ENCODE data around the gene FMN2.
"Not testable (repeated sequence)": the region's sequence is repeated elsewhere in the genome, so short reads cannot be mapped to it uniquely, and the experiment has no call there.

FMN2 gene

DNA sequence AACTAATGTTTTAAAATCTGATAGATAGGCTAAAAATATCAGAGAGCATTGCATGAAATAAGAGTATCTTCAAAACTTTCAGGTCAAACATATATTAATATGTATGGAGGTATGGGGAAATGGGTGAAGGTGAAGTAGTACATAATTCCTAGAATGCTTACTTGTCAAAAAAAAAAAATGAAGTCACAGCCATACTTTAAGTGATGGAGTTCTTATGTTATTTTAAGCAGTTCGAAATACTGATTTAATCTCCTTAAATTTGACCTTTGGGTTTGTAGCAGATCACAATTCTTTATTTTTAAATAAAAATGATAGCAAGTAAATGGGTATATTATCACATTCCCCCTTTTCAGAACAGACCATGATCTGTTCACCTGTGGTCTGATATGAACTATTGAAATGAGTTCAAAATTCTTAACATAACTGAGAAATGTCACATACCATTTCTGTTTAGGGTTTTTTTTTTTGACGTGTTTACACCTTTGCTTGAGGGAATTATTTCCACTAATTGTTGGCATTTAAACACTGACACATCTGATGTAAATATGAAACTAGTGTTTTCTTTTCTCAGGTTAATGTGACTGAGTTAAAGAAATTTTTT lies 300.1 kb downstream of the FMN2 start:
- DNase-seq, result no peak

DNA sequence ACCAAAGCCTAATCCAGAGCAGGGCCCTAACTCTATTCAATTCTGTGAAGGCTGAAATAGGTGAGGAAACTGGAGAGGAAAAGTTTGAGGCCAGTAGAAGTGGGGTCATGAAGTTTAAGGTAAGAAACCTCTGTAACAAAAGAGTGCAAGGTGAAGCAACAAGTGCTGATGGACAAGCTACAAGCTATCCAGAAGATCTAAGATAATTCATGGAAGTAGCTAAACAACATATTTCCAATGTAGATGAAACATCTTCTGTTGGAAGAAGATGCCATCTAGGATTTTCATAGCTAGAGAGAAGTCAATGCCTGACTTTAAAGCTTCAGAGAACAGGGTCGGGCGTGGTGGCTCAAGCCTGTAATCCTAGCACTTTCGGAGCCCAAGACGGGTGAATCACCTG lies 302.7 kb downstream of the FMN2 start:
- DNase-seq, result no peak

DNA sequence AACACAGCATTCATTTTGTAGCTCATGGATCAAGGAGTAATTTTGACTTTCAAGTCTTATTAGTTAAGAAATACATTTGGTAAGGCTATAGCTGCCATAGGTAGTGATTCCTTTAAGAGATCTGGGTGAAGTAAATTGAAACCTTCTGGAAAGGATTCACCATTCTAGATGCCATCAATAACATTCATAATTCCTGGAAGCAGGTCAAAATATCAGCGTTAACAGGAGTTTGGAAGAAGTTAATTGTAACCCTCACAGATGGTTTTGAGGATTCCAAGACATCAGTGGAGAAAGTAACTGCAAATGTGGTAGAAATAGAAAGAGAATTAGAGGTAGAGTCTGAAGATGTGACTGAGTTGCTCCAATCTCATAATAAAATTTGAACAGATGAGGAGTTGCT lies 303.7 kb downstream of the FMN2 start:
- no peak for DNase-seq

DNA sequence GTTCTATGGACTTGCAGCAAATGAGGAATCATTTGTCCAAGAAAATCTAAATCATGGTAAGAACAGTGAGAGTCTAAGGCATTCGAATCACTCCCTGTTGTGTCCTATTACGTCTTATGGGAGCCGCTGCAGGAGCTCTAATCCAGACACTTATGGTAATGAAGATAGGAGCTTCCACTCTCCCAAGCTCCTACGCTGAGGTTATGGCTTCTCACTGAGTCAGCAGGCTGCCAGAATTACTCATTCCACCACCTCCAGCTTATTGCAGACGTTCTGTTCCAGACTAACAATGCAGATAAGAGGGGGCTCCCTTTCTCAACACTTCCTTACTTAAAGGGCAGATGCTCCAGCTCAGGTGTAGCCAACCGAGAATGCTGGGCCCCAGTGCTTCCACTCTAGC lies 307.7 kb downstream of the FMN2 start:
- DNase-seq, result no peak

DNA sequence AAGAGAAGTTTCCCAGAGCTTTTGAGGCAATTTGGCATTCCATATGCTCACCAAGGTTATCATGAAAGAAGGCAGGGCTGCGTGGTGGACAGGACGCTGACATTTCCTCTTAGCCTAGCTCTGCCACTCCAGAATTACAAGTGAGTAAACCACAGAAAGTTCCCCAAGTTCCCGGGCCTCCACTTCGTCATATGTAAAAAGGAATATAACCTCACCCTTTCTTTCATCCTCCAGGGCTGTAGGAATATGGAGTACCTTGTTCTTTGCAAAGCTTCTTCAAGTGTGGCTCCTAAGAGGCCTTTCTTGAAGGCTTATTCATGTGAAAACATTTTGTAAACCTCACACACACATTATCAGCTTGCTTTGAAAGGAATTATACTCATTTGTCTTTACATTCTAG lies 310.0 kb downstream of the FMN2 start:
- DNase-seq, result no peak

DNA sequence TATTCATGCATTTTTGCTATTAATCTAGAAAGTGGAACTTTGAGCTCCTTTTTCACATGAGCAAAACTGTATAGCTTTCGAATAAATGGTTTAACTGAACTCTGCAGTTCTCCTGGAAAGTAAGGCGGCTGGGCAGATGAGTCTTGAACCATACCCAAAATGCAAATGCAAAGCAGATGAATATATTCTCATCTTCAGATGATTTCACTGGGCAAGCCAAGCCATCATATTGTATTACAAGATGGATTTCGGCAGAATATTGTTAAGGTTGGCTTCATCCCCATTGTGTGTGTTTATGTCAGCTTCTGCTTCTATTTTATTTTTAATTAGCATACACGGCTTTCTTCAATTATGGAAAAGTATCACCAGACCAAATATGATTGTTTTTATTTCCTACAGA lies 310.6 kb downstream of the FMN2 start:
- no peak for DNase-seq

DNA sequence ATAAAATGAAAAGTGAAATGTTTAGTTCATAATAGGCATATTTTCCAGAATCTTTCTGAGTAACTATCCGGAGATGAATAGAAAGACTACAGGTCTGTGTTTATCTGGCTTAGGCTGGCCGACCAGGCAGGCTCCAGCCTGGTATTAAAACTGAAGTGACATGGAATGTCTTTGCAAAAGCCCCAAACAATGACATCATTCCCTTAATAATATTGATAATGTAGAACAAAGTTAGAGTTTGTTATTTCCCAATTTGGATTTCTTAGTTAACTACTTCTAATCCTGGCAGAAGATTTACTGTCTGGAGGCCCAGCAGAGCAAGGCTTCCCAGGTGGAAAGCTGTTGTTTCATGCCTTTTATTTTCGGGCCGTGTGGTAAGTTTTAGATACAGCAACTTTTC lies 312.6 kb downstream of the FMN2 start:
- no peak for DNase-seq

DNA sequence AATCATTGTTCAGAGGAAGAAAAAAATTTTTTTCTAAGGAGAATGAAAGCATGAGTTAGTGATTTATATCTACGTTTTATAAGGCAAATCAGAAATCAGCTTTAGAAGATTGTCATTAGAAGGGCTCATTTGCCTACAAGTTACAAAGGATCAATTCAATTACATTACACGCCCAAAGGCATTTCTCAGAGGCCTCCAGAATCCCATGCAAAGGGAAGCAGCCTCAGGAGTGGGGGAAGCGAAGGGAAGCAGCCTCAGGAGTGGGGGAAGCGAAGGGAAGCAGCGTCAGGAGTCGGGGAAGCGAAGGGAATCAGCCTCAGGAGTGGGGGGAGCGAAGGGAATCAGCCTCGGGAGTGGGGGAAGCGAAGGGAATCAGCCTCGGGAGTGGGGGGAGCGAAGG lies 314.1 kb downstream of the FMN2 start:
- DNase-seq, result no peak

DNA sequence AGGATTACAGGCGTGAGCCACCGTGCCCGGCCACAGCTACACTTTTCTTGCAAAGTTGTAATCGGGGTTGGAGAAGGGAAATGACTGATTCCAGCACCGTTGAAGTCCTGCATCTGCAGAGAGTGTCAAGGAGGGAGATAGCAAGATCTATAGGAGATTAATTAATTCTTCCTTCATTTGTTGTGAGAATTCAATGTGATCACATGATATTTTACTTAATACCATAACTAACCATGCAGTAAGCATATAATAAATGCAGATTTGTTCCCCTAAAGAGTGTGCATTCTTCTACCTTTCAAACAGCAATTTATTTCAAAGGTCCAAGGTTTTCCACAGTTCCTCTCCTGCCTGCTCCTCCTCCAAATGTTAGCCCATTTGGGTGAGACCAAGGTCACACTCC lies 315.7 kb downstream of the FMN2 start:
- no peak for DNase-seq

DNA sequence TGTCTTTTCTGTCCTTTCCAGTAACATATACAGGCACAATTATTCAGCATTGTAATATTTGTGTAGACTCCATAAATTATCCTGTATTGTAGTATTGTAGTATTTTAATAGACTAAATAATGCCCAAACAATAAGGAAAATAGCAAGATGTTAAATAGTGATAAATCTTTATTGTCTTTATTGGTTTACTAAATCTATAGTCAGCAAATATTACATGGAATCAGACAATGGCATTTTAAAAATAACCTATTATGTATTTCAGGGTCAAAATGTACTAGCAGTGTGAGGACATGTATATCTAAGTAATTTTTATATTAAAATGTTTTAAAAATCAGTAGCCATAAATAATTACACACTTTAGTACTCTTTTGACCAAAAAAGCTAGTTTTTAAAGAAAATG lies 317.9 kb downstream of the FMN2 start:
- DNase-seq, result no peak

DNA sequence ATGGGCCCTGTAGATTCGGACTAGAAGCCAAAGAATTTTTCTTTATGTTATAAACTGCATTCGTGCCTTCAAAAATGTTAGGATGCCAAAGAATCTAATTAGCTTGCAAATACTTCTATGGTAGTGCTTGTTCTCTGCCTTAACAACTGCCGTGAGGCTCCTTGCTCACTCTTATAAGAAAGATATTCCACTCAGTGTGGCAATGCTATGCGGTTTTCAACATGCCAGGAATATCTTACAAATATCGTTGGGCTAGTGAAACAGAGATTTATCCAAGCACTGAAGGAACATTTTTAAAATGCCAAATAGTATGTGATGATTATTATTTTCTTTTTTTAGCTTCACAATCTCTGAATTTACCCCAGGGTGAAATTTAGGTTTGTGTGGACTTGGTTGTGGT lies 322.0 kb downstream of the FMN2 start:
- DNase-seq, result no peak

DNA sequence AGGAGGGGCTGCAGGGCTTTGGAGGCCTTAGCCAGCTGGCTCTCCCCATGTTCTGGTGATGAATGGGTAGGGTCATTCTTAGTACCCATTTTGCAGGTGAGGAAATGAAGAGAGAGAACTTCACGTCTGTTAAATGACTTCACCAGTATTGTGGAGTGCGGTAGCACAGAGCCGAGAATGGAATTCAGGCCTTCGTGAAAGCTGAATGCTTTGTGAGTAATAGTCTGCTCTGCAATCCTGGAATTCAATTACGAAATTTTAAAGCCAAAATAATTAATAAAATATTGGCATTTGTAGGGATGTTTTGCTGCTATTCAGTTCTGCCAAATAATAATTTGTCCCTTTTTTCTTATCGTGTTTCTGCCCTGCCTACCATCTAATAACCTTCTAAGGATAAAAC lies 322.6 kb downstream of the FMN2 start:
- no peak for DNase-seq

DNA sequence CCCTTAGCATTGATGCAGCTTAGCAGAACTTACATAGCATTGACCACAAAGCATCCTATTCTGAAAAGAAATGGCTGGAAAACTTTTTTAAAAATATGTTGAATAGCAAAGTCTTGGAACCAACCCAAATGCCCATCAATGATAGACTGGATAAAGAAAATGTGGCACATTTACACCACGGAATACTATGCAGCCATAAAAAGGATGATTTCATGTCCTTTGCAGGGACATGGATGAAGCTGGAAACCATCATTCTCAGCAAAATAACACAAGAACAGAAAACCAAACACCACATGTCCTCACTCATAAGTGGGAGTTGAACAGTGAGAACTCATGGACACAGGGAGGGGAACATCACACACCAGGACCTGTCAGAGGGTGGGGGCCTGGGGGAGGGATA lies 323.3 kb downstream of the FMN2 start:
- not testable (repeated sequence) for DNase-seq

DNA sequence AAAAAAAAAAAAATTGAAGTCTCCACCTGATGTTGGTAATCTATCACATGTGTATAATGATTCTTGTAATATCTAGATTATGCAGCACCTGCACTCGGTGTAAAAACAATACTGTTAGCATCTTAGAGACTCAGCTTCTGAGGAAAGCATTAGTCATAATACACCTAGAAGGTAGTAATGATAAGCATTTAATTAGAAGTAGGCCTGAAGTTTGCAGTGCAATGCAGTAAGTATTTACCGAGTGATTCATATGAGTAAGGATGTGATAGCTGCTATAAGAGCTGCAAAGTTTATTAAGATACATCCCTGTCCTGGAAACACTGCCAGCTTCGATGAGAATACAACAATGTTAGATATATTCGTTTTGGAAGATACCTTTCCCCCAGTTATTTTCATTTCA lies 323.8 kb downstream of the FMN2 start:
- DNase-seq, result no peak

DNA sequence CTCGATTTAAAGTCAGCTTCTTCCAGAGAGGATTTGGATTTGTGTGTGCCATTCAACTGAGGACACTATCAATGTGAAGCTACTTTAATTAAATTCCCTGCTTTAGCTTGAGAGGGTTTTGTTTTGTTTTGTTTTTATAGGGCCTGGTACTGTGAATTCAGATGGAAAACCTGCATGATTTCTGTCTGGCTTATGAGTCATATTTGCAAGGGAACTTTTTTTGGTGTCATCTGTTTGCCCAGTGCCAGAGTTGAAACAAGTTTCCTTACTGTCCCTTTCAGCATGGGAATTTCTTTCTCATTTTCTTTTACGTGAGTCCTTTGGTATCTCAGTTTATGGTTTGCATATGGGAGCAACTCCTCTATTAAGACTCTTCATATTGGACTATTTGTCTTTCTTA lies 325.6 kb downstream of the FMN2 start:
- no peak for DNase-seq

DNA sequence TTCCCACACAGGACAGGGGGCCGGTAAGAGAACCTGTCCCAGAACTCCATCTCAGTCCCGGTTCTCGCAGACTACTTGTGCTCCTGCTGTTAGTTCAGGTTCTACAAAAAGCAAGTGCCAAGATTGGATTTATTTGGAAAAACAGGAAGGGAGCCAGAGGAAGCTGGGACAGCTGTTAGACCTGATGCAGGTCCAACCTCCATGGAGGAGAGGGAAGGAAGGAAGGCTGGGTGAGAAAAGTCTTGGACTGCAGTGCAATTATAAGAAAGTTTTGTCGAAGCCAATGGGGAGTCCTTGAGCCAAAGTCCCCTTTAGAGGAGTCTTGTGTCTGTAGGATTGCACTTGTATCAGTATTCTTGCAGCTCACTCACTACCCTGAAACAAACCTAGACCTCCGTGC lies 329.1 kb downstream of the FMN2 start:
- no peak for DNase-seq

DNA sequence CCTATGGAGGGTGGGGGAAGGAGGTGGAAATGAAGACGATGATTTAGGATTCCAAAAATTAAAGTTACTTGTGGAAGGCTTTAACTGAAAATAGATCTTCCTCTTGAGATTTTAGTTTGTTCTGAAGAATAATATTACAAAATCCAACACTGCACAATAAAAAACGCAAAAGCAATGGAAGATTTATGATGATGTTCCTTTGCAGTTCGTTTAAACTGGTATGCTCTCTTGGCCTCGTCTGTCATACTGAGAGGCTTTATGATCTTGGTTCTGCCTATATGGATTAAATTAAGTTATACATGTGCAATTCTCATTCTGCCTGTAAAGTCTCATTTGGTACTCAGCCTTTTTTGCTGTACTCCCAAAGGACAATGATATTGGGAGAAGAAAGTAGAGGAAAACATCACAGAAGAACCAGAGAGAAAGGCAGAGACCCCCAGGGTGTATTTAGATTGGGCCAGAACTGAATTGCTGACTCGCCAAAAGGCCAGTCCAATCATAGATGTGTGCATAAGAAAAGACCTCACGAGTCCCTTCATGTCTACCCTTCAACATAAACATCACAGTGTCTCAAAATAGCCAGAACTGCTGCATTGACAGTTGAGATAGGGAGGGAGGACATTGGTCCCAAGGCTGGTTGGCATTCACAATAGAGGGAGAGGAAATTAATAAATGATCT lies 331.7 kb downstream of the FMN2 start:
- no peak for DNase-seq

DNA sequence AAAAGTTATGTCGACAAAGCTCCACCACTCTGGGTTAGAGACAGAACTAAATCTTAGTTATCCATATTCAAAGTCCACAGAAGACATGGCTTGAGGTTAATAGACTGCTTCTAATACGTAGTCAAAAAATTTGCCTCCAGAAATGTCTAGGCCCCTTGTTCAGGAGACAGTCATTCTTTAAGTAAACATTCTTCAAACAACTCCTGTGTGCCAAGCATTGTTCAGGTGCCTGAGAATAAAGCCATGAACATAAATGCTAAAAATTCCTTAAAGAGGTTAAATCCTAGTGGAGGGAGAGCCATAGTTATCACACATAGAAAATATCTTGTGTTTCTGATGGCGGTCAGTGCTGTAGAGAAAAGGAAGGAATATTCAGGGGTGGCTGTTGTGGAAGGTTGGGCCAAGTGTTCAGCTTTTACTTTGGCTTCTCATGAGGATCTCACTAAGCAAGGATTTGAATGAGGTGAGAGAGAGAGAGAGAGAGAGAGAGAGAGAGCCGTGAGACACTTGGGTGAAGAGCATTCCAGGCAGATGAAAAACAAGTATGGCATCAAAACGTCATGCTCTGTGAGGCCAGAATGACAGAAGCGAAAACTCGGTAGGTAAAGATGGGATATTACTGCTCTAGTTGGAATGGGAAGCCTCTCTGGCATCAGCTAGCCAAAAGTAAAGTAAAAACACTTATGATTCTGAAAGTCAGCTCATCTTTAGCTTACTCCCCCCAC lies 333.2 kb downstream of the FMN2 start:
- no peak for DNase-seq

DNA sequence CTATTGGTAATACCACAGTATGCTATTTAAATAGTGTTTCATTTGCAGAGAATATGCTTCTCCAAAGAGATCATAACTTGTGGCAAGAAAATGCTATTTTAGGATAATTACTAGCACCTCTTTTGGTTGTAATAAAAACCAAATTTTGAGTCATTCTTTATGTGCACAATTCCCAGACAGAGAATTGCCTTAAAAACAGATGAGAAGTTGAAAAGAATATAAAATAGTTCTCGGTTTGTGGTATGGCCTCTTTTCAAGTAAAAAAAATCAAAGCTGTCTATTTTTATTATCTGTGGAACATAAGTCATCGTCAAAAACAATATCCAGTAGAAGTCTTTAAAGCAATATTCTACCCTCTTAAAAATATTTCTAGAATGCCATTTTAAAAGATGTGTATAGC lies 334.4 kb downstream of the FMN2 start:
- DNase-seq, result no peak

DNA sequence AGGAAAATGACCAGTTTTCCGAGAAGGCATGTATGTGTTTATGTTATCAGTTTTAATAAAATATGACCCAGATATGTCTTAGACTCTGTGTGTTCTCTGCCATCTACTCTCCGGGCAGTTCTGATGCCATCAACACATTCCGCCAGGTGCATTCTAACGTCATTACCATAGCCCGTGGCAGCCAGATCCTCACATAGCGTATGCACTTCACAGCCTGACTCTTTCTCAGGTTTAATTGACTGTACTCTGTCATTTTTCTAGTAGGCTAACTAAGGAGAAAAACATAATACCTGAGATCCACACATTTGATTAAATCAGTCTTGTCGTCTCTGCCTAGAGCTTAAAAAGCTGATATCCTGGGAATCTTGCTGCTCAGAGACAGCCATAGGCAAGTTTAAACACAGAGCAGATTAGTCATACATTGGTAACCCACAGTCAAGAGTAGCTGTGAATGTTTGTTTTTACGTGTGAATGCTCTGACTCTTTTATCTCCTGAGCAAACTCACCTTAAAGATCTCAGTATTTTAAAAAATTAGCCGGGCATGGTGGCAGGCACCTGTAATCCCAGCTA lies 344.4 kb downstream of the FMN2 start:
- DNase-seq, result no peak

DNA sequence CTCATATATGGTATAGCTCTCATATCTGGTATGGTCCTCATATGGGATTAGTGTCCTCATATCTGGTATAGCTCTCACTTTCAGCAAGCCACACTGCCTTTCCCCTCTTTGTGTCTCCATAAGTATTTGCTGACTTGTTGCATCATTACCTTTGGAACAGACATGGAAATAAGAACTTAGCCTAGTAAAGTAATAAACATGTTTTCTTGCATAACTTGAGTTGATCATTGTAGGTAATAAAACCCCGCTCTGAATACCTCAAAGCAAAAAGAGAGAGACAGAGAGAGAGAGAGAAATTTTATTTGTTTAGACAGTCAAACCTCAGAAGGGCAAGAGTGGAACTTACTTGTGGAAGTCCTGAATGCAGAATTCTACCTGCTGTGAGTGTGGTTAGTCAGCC lies 350.0 kb downstream of the FMN2 start:
- DNase-seq, result no peak

DNA sequence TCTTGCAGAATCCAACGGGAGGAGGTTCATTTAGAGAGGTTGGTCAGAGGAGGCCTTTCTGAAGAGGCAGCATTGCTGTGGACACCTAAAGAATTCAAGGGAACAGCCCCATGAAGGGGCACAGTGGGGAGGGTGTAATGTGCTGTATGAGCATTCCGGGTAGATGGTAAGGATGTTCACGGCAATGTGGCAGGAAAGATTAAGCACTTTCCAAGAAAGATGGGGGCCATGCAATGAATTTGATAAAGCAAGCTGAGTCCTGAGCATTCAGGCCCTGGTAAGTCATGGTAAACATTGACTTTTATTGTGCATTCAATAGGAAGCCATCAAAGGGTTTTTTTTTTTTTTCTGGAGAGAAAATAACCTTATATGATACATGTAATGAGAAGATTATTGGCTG lies 353.7 kb downstream of the FMN2 start:
- DNase-seq, result no peak

DNA sequence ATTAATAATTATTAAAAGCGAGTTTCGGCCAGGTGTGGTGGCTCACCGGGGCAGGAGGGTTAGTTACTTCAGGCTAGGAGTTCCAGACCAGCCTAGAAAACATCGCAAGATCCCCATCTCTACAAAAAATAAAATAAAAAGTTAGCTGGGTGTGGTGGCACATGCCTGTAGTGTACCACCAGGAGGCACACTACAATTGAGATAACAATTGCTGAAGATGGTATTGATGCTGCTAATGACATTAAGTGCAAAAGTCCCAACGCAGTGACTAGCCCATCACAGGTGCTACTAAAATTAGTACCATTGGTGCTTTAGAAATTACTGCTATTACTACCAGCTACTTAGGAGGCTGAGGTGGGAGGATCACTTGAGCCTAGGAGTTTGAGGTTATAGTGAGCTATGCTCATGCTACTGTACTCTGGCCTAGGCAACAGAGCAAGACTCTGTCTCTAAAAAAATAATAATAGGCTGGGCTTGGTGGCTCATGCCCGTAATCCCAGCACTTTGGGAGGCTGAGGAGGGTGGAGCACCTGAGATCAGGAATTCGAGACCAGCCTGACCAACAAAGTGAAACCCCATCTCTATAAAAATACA lies 363.6 kb downstream of the FMN2 start:
- no peak for DNase-seq

DNA sequence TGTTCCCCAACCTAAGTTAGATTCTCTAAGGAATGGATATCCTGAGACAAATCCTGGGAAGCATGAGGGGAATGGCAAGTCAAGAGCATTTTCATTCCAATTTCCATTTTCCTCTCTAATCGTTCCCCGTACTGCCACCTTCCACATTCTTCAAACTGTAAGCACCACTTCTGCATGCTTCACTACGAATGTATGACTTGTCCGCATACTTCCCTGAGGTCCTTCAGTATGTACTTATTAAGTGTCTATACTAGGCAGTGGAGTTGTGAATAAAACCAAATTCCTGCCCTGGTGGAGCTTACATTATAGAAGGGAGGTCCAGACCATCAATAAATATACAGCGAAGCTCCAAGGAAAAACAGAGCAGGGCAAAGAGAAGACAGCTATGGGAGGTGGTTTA lies 365.5 kb downstream of the FMN2 start:
- no peak for DNase-seq

Data from stimulated activated CD4-positive, alpha-beta T cell treated with anti-CD3 and anti-CD28 coated beads, Interleukin-2, amount 100 ng/mL, for 24 hours (primary cell).